PC-3 (cell line): Measurements from ENCODE around the gene DLX2. TPM values are rescaled to one million over a fixed set of nuclear protein-coding genes. Genes with fewer than 3 reads are reported as not detected.

Source experiments
- ATAC-seq: fragments of 200-7000 bp; cut with Tn5 transposase; 2 replicates; pipeline ENCODE4 v1.9.1; 2020; ENCODE audit warnings: mild to moderate bottlenecking, moderate library complexity
- BruUV-seq: library from RNA; stranded (reverse); fragments of 400-500 nt; replicated peaks from 2 replicates; lab custom pipeline; 2021; lab: Mats Ljungman, UMichigan
- CTCF ChIA-PET: fragments of 300-600 bp; sonication (Branson Sonifier 250); formaldehyde crosslinking; loops from one replicate; lab custom pipeline; 2022; ENCODE audit warnings: antibody characterized with exemption; lab: Charles Lee
- POLR2A ChIA-PET: fragments of 300-600 bp; sonication (Branson Sonifier 250); formaldehyde crosslinking; loops from one replicate; lab custom pipeline; 2022; ENCODE audit warnings: antibody characterized with exemption; ENCODE audit not compliant: unreplicated experiment; lab: Charles Lee
- DNase-seq: peaks from one replicate; pipeline ENCODE4 v3.0.0-alpha.2; 2015
- H2AFZ ChIP-seq: fragments of 300-600 bp; sonication (generic); 2 replicates; pipeline ENCODE4 v1.6.0; 2016; ENCODE audit warnings: antibody characterized with exemption, low read length
- H3F3A ChIP-seq: fragments of 300-600 bp; sonication (generic); one replicate; pipeline ENCODE4 v1.6.0; 2017; ENCODE audit warnings: antibody characterized with exemption, low read length, control low read depth, mild to moderate bottlenecking; ENCODE audit not compliant: unreplicated experiment
- H3K27ac ChIP-seq: fragments of 300-600 bp; sonication (generic); 2 replicates; pipeline ENCODE4 v1.5.1; 2016; ENCODE audit warnings: mild to moderate bottlenecking, low read length
- H3K27me3 ChIP-seq: fragments of 300-600 bp; sonication (generic); 2 replicates; pipeline ENCODE4 v1.6.1; 2016; ENCODE audit warnings: low read length, mixed read lengths
- H3K36me3 ChIP-seq: fragments of 300-600 bp; sonication (generic); 2 replicates; pipeline ENCODE4 v1.6.1; 2016; ENCODE audit warnings: low read depth, mixed run types, low read length, mixed read lengths
- H3K4me1 ChIP-seq: fragments of 300-600 bp; sonication (generic); 2 replicates; pipeline ENCODE4 v1.5.1; 2016; ENCODE audit warnings: low read length; ENCODE audit not compliant: insufficient read depth
- H3K4me2 ChIP-seq: fragments of 300-600 bp; sonication (generic); 2 replicates; pipeline ENCODE4 v1.6.0; 2016; ENCODE audit warnings: low read length
- H3K4me3 ChIP-seq: fragments of 300-600 bp; sonication (generic); 2 replicates; pipeline ENCODE4 v1.5.1; 2016; ENCODE audit warnings: mild to moderate bottlenecking, low read length, mixed read lengths
- H3K79me2 ChIP-seq: fragments of 300-600 bp; sonication (generic); 2 replicates; pipeline ENCODE4 v1.6.1; 2017; ENCODE audit warnings: low read length, mixed read lengths
- H3K9ac ChIP-seq: fragments of 300-600 bp; sonication (generic); 2 replicates; pipeline ENCODE4 v1.6.0; 2016; ENCODE audit warnings: mild to moderate bottlenecking, low read length
- H3K9me2 ChIP-seq: fragments of 300-600 bp; sonication (generic); replicated peaks from 2 replicates; pipeline ENCODE4 v1.6.1; 2016; ENCODE audit warnings: mixed run types, low read length, mixed read lengths
- H3K9me3 ChIP-seq: fragments of 300-600 bp; sonication (generic); 2 replicates; pipeline ENCODE4 v1.6.1; 2016; ENCODE audit warnings: low read length, mixed read lengths
- H4K20me1 ChIP-seq: fragments of 300-600 bp; sonication (generic); 2 replicates; pipeline ENCODE4 v1.6.1; 2016; ENCODE audit warnings: low read length, mixed read lengths
- EZH2 ChIP-seq: fragments of 300-600 bp; sonication (generic); IDR thresholded peaks from one replicate; pipeline ENCODE4 v1.6.1; 2017; ENCODE audit warnings: antibody characterized with exemption, mild to moderate bottlenecking, low read length; ENCODE audit not compliant: unreplicated experiment
- EZH2phosphoT487 ChIP-seq: fragments of 300-600 bp; sonication (generic); IDR thresholded peaks from 2 replicates; pipeline ENCODE4 v1.6.1; 2018; ENCODE audit warnings: mild to moderate bottlenecking, antibody characterized with exemption, low read length, borderline replicate concordance
- intact Hi-C: fragments of 100-400 bp; cut with micrococcal nuclease; formaldehyde crosslinking; loops from 2 replicates; pipeline ENCODE4 v1.9.0; 2023
- total RNA-seq: library from RNA; depleted of rRNA; stranded (reverse); fragments of >200 nt; gene quantifications from 2 replicates; pipeline ENCODE4 v1.2.3, GENCODE V29; 2014
- TF ChIP-seq, protein P1 (sequence below): fragments of 300-600 bp; sonication (generic); conservative IDR thresholded peaks from 2 replicates; pipeline ENCODE4 v1.5.1; 2017; ENCODE audit warnings: antibody characterized with exemption, low read depth, mild to moderate bottlenecking, low read length

DLX2 gene
- total RNA-seq, 1 experiment from 2014 or later = 1.4 TPM

DNA sequence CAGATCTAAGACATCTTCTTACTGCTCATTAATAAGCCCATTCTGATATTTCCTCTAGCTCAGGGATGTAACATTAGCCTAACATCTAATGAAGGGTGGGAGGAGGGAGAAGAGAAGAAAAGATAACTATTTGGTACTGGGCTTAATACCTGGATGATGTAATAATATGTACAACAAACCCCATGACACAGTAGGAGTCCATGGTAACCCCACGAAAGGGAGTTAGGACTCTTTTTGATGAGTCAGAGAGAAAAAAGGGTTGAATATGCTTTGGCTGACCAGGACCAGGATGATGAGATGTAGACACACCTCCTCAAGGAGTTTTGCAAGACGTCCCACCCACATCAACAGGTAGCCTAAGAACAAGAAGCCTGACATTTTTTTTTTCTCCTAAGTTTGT lies 34.4 kb upstream of the DLX2 start:
- H3K79me2 ChIP-seq = no peaks in the 10 kb centered on the region
- ATAC-seq = no peak
- CTCF ChIA-PET = no interaction called here

DNA sequence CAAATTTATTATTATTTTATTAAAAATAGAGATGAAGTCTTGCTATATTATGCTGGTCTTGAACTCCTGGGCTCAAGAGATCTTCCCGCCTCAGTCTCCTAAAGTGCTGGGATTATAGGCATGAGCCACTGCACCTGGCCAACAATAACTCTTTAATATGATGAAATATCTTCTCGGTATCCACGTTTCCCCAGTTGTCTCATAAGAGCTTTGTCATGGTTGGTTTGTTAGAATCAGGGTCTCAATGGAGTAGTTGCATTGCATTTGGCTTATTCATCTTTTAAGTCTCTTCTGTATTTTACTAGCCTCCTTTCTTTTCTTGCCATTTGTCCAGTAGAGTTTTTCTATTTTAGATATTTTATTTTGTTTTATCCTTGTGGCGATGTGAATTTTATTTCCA lies 32.7 kb upstream of the DLX2 start:
- no peak overlapping the region for H2AFZ ChIP-seq
- no peak overlapping the region for H3K4me3 ChIP-seq
- no peaks in the 10 kb centered on the region for H3K36me3 ChIP-seq
- H3K27ac ChIP-seq = no peak overlapping the region
- no peaks in the 10 kb centered on the region for H3K79me2 ChIP-seq
- no peaks in the 10 kb centered on the region for H3K9me3 ChIP-seq
- ChIA-PET POLR2A (interaction anchor here (0.6 kb wide), 1 partner anchor 26 kb away, joined by 3 read pairs; no protein-coding TSS in a partner anchor), CTCF (no interaction called here)
- no peaks in the 10 kb centered on the region for H3K4me1 ChIP-seq
- H3F3A ChIP-seq = no peaks in the 10 kb centered on the region
- intact Hi-C loops = no loop called here
- no peaks in the 10 kb centered on the region for H4K20me1 ChIP-seq
- TF ChIP-seq, protein P1, sequence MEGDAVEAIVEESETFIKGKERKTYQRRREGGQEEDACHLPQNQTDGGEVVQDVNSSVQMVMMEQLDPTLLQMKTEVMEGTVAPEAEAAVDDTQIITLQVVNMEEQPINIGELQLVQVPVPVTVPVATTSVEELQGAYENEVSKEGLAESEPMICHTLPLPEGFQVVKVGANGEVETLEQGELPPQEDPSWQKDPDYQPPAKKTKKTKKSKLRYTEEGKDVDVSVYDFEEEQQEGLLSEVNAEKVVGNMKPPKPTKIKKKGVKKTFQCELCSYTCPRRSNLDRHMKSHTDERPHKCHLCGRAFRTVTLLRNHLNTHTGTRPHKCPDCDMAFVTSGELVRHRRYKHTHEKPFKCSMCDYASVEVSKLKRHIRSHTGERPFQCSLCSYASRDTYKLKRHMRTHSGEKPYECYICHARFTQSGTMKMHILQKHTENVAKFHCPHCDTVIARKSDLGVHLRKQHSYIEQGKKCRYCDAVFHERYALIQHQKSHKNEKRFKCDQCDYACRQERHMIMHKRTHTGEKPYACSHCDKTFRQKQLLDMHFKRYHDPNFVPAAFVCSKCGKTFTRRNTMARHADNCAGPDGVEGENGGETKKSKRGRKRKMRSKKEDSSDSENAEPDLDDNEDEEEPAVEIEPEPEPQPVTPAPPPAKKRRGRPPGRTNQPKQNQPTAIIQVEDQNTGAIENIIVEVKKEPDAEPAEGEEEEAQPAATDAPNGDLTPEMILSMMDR = no peak
- TF ChIP-seq EZH2 = no peak
- TF ChIP-seq EZH2phosphoT487 = no peak
- ATAC-seq = no peak
- no peak overlapping the region for H3K4me2 ChIP-seq
- no TSS peak for BruUV-seq
- no peak for DNase-seq
- H3K9ac ChIP-seq = no peak overlapping the region
- H3K27me3 ChIP-seq = no peaks in the 10 kb centered on the region
- H3K9me2 ChIP-seq = no peaks in the 10 kb centered on the region

More for the DNA sequence above, 34.4 kb upstream of the DLX2 start:
- no peak overlapping the region for H3K4me3 ChIP-seq
- no peaks in the 10 kb centered on the region for H3K9me3 ChIP-seq
- POLR2A ChIA-PET = interaction anchor here (0.5 kb wide), 1 partner anchor 599 kb away, joined by 3 read pairs; no protein-coding TSS in a partner anchor
- no peak overlapping the region for H3K4me2 ChIP-seq
- no peak overlapping the region for H3K9ac ChIP-seq
- no peaks in the 10 kb centered on the region for H3F3A ChIP-seq
- DNase-seq = no peak
- BruUV-seq = no TSS peak
- H3K27ac ChIP-seq = no peak overlapping the region
- no peaks in the 10 kb centered on the region for H3K27me3 ChIP-seq
- no peaks in the 10 kb centered on the region for H3K9me2 ChIP-seq
- H3K36me3 ChIP-seq = no peaks in the 10 kb centered on the region
- H3K4me1 ChIP-seq = no peaks in the 10 kb centered on the region
- H4K20me1 ChIP-seq = no peaks in the 10 kb centered on the region
- intact Hi-C loops = no loop called here
- no peak overlapping the region for H2AFZ ChIP-seq
- TF ChIP-seq, protein P1 = no peak
- TF ChIP-seq EZH2phosphoT487 (no peak), EZH2 (no peak)

DNA sequence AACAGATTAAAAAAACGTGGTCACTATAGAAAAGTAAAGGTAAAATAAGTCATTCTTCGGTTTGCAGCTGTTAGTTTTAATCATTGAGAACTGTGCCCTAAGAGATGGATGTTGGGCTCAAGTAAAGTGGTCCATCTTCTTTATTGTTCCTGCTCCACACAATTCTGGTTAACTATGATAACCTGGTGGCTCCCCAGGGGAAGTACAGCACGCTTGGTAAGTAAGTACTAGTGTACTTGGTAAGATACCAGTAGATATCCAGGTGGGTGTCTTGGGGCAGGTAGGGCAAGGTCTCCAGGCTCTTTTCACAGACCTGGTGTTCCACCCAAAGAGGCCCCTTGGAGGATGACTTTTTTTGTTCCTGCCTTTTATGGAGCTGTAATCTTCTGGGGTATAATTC lies 31.6 kb upstream of the DLX2 start:
- no peaks in the 10 kb centered on the region for H3K79me2 ChIP-seq
- no peaks in the 10 kb centered on the region for H4K20me1 ChIP-seq
- H3K9me3 ChIP-seq = no peaks in the 10 kb centered on the region
- H3K4me3 ChIP-seq = no peak overlapping the region
- H3F3A ChIP-seq = no peaks in the 10 kb centered on the region
- no peak overlapping the region for H3K9ac ChIP-seq
- ATAC-seq = no peak
- CTCF ChIA-PET = no interaction called here
- no peak overlapping the region for H3K27ac ChIP-seq
- no peak overlapping the region for H3K4me2 ChIP-seq
- no peaks in the 10 kb centered on the region for H3K4me1 ChIP-seq
- POLR2A ChIA-PET = no interaction called here
- no peak for DNase-seq
- no peaks in the 10 kb centered on the region for H3K36me3 ChIP-seq
- no peak for TF ChIP-seq EZH2
- TF ChIP-seq, protein P1 = no peak
- TF ChIP-seq EZH2phosphoT487 = no peak
- intact Hi-C loops = no loop called here
- H2AFZ ChIP-seq = no peak overlapping the region
- no TSS peak for BruUV-seq
- no peaks in the 10 kb centered on the region for H3K9me2 ChIP-seq
- no peaks in the 10 kb centered on the region for H3K27me3 ChIP-seq
